ENCODE measurements around the gene AP1S1.

Gene AP1S1

GRCh38 chr7:101207459-101207858 lies 53.2 kb downstream of the AP1S1 start:
- TF ChIP-seq CTCF (IDR thresholded peaks at IDR 0.05) = no peak
- H3K4me3 ChIP-seq (ENCODE audit: low read depth in 1 of 2, low read length in 1 of 2) = no peak overlapping the region
- H3K36me3 ChIP-seq = peaks cover 56% of the 10 kb centered on the region
- H3K27me3 ChIP-seq = peaks cover 19% of the 10 kb centered on the region
- peaks cover 9 to 16% of the 10 kb centered on the region in 2 experiments for H3K4me1 ChIP-seq (ENCODE audit: control insufficient read depth in 1 of 2, insufficient read depth in 1 of 2, low read depth in 1 of 2, low read length in 1 of 2)
- no peaks in the 10 kb centered on the region for H3K9me3 ChIP-seq
- no peak overlapping the region for H3K27ac ChIP-seq

GRCh38 chr7:101208794-101209193 lies 54.5 kb downstream of the AP1S1 start:
- Histone ChIP-seq H3K4me3 (ENCODE audit: low read depth in 1 of 2, low read length in 1 of 2) (no peak overlapping the region), H3K9me3 (no peaks in the 10 kb centered on the region), H3K4me1 (ENCODE audit: control insufficient read depth in 1 of 2, insufficient read depth in 1 of 2, low read depth in 1 of 2, low read length in 1 of 2) (peaks cover 8 to 10% of the 10 kb centered on the region in 2 experiments), H3K36me3 (peaks cover 56% of the 10 kb centered on the region), H3K27ac (no peak overlapping the region), H3K27me3 (peaks cover 6% of the 10 kb centered on the region)
- TF ChIP-seq CTCF (IDR thresholded peaks at IDR 0.05) = no peak

GRCh38 chr7:101210143-101210542 lies 55.9 kb downstream of the AP1S1 start:
- no peak for TF ChIP-seq CTCF (IDR thresholded peaks at IDR 0.05)
- Histone ChIP-seq H3K4me1 (ENCODE audit: control insufficient read depth in 1 of 2, insufficient read depth in 1 of 2, low read depth in 1 of 2, low read length in 1 of 2) (no peaks in the 10 kb centered on the region), H3K27me3 (no peaks in the 10 kb centered on the region), H3K36me3 (peaks cover 58% of the 10 kb centered on the region), H3K9me3 (no peaks in the 10 kb centered on the region), H3K4me3 (ENCODE audit: low read depth in 1 of 2, low read length in 1 of 2) (no peak overlapping the region), H3K27ac (no peak overlapping the region)

All from neutrophil (primary cell).